Epidermal melanocyte (primary cell): ENCODE measurements around the gene SBDS.
"Not testable (repeated sequence)": the region's sequence is repeated elsewhere in the genome, so short reads cannot be mapped to it uniquely, and the experiment has no call there.

Experiments
- DNase-seq: peaks from one replicate; pipeline ENCODE4 v3.0.0; 2011; ENCODE audit warnings: low spot score; ENCODE audit not compliant: insufficient read length

The SBDS gene

GRCh38 chr7:66996444-66997191, 1.2 kb upstream of the SBDS start, which contains the start of gene TYW1:
TYW1 (plus strand) TSS chr7:66996833; CDS start chr7:66996979, 146 bp downstream.
- peak; percentile 17 for DNase-seq

- DNase-seq: not testable (repeated sequence)
Measured at GRCh38 chr7:66994691-66995049, 716 bp downstream of the SBDS start.

- DNase-seq: not testable (repeated sequence)
Measured at GRCh38 chr7:66994051-66994450, 1.3 kb downstream of the SBDS start.

- not testable (repeated sequence) for DNase-seq
Measured at GRCh38 chr7:66989552-66989951, 5.8 kb downstream of the SBDS start.

GRCh38 chr7:66980336-66980735, 15.1 kb downstream of the SBDS start:
- DNase-seq: not testable (repeated sequence)

GRCh38 chr7:66979013-66979412, 16.4 kb downstream of the SBDS start:
- not testable (repeated sequence) for DNase-seq

- not testable (repeated sequence) for DNase-seq
Measured at GRCh38 chr7:66978312-66978711, 17.1 kb downstream of the SBDS start.

- no peak for DNase-seq
Measured at GRCh38 chr7:66974986-66975590, 20.3 kb downstream of the SBDS start.

GRCh38 chr7:66970310-66970709, 25.1 kb downstream of the SBDS start:
- DNase-seq: no peak

- not testable (repeated sequence) for DNase-seq
Measured at GRCh38 chr7:66969001-66969400, 26.4 kb downstream of the SBDS start.

GRCh38 chr7:66967029-66967428, 28.4 kb downstream of the SBDS start:
- DNase-seq: no peak

GRCh38 chr7:66964411-66964810, 31.0 kb downstream of the SBDS start:
- DNase-seq: no peak

GRCh38 chr7:66961096-66961495, 34.3 kb downstream of the SBDS start:
- no peak for DNase-seq

- DNase-seq: no peak
Measured at GRCh38 chr7:66960192-66960591, 35.2 kb downstream of the SBDS start.

GRCh38 chr7:66958538-66959350, 36.6 kb downstream of the SBDS start:
- no peak for DNase-seq

GRCh38 chr7:66957595-66958290, 37.6 kb downstream of the SBDS start:
- DNase-seq: no peak

GRCh38 chr7:66953044-66953427, 42.4 kb downstream of the SBDS start:
- DNase-seq: no peak

GRCh38 chr7:66952343-66953043, 42.9 kb downstream of the SBDS start:
- DNase-seq: no peak

GRCh38 chr7:66950763-66951162, 44.6 kb downstream of the SBDS start:
- no peak for DNase-seq

GRCh38 chr7:66950311-66950710, 45.1 kb downstream of the SBDS start:
- no peak for DNase-seq
